Measurements from ENCODE around the gene PDZRN3. TPM values are rescaled to one million over a fixed set of nuclear protein-coding genes. Genes with fewer than 3 reads are reported as not detected.

PDZRN3 gene
- total RNA-seq, 1 experiment from 2014 or later: not detected

DNA sequence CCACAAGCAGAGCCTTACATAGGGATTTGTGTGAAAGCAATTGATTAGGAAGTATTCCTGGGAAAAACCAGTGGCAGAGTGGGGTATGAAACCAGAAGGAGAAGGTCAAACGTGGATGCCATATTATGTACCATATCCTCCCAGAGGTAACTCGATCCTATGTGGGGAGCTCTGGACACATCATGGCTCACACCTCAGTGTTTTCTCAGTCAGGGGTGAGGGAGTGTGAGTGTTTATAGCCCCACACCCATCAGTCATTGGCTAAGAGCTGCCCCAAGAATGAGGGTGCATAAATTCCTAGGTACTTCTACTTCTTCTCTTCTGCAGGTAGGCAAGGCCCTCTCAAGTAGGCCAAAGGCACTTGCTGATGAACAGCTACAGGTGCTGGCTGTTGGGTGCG, 28.2 kb upstream of the PDZRN3 start:
- no peak for TF ChIP-seq EZH2 (IDR thresholded peaks at IDR 0.05; ENCODE audit: low read depth)
- TF ChIP-seq, protein P1, sequence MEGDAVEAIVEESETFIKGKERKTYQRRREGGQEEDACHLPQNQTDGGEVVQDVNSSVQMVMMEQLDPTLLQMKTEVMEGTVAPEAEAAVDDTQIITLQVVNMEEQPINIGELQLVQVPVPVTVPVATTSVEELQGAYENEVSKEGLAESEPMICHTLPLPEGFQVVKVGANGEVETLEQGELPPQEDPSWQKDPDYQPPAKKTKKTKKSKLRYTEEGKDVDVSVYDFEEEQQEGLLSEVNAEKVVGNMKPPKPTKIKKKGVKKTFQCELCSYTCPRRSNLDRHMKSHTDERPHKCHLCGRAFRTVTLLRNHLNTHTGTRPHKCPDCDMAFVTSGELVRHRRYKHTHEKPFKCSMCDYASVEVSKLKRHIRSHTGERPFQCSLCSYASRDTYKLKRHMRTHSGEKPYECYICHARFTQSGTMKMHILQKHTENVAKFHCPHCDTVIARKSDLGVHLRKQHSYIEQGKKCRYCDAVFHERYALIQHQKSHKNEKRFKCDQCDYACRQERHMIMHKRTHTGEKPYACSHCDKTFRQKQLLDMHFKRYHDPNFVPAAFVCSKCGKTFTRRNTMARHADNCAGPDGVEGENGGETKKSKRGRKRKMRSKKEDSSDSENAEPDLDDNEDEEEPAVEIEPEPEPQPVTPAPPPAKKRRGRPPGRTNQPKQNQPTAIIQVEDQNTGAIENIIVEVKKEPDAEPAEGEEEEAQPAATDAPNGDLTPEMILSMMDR (conservative IDR thresholded peaks at IDR 0.05): no peak
- Histone ChIP-seq H3K9me2 (ENCODE audit: insufficient read depth) (no peaks in the 10 kb centered on the region), H3K27ac (no peak overlapping the region), H3K4me2 (no peak overlapping the region), H3K79me2 (ENCODE audit: low read depth) (no peaks in the 10 kb centered on the region), H3K4me3 (no peak overlapping the region), H4K20me1 (ENCODE audit: insufficient read depth) (no peaks in the 10 kb centered on the region), H3F3A (ENCODE audit: insufficient read depth, low read depth) (no peaks in the 10 kb centered on the region), H3K4me1 (replicated peaks; ENCODE audit: insufficient read depth) (no peaks in the 10 kb centered on the region), H3K9me3 (ENCODE audit: insufficient read depth, low read depth) (no peaks in the 10 kb centered on the region), H3K27me3 (ENCODE audit: insufficient read depth, low read depth) (no peaks in the 10 kb centered on the region), H3K36me3 (ENCODE audit: low read depth) (no peaks in the 10 kb centered on the region), H2AFZ (no peak overlapping the region)
- no TSS peak for BruUV-seq (replicated peaks)
- POLR2A ChIA-PET (ENCODE audit: unreplicated experiment): no interaction called here
- DNase-seq: no peak
- CTCF ChIA-PET: no interaction called here
- intact Hi-C loops (cut with micrococcal nuclease; ENCODE audit: unreplicated experiment): no loop called here

DNA sequence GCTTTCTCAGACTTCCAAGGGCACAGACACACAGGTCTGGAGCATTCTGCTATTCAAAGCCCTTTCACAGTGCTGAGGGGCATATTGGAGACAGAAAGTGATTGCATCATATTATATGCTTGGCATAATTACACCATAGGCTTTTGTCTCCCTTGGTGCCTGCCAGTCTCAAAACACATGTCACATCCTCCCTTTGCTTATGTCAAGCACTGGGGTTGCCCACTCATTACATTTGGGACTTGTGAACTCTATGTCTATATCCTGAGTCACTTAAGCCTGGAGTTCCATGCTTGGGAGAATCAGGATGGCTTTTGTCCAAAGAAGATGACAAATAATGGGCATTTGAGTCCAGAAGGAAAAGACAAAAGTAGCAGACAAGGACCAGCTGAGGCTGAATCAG, 12.3 kb upstream of the PDZRN3 start:
- BruUV-seq (replicated peaks): no TSS peak
- H3K79me2 ChIP-seq (ENCODE audit: low read depth): no peaks in the 10 kb centered on the region
- H3K4me2 ChIP-seq: no peak overlapping the region
- no peak overlapping the region for H3K4me3 ChIP-seq
- no peaks in the 10 kb centered on the region for H3K9me2 ChIP-seq (ENCODE audit: insufficient read depth)
- no peak for DNase-seq
- H3K27ac ChIP-seq: no peak overlapping the region
- H3K27me3 ChIP-seq (ENCODE audit: insufficient read depth, low read depth): no peaks in the 10 kb centered on the region
- no peak overlapping the region for H2AFZ ChIP-seq
- no peaks in the 10 kb centered on the region for H3K9me3 ChIP-seq (ENCODE audit: insufficient read depth, low read depth)
- H4K20me1 ChIP-seq (ENCODE audit: insufficient read depth): no peaks in the 10 kb centered on the region
- no peaks in the 10 kb centered on the region for H3F3A ChIP-seq (ENCODE audit: insufficient read depth, low read depth)
- no peaks in the 10 kb centered on the region for H3K4me1 ChIP-seq (replicated peaks; ENCODE audit: insufficient read depth)
- TF ChIP-seq, protein P1 (conservative IDR thresholded peaks at IDR 0.05): no peak
- TF ChIP-seq EZH2 (IDR thresholded peaks at IDR 0.05; ENCODE audit: low read depth): no peak
- ChIA-PET CTCF (no interaction called here), POLR2A (ENCODE audit: unreplicated experiment) (no interaction called here)
- intact Hi-C loops (cut with micrococcal nuclease; ENCODE audit: unreplicated experiment): no loop called here
- no peaks in the 10 kb centered on the region for H3K36me3 ChIP-seq (ENCODE audit: low read depth)

DNA sequence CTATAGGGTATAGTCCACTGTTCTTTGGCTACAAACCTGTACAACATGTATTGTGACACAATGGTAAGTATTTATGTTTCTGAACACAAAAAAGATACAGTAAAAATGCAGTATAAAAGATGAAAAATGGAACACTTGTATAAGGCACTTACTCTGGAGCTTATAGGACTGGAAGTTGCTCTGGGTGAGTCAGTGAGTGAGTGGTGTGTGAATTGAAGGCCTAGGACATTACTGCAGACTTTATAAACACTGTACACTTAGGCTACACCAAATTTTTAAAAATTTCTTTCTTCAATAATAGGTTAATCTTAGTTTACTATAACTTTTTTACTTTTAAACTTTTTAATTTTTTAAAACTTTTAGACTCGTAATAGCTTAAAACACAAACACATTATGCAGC, 10.5 kb upstream of the PDZRN3 start:
- no TSS peak for BruUV-seq (replicated peaks)
- H3K9me3 ChIP-seq (ENCODE audit: insufficient read depth, low read depth): no peaks in the 10 kb centered on the region
- intact Hi-C loops (cut with micrococcal nuclease; ENCODE audit: unreplicated experiment): no loop called here
- H3K9me2 ChIP-seq (ENCODE audit: insufficient read depth): no peaks in the 10 kb centered on the region
- H3F3A ChIP-seq (ENCODE audit: insufficient read depth, low read depth): no peaks in the 10 kb centered on the region
- DNase-seq: no peak
- H3K79me2 ChIP-seq (ENCODE audit: low read depth): no peaks in the 10 kb centered on the region
- H2AFZ ChIP-seq: no peak overlapping the region
- no peak overlapping the region for H3K4me2 ChIP-seq
- H3K27ac ChIP-seq: no peak overlapping the region
- H3K36me3 ChIP-seq (ENCODE audit: low read depth): no peaks in the 10 kb centered on the region
- H4K20me1 ChIP-seq (ENCODE audit: insufficient read depth): no peaks in the 10 kb centered on the region
- no peak overlapping the region for H3K4me3 ChIP-seq
- no peaks in the 10 kb centered on the region for H3K4me1 ChIP-seq (replicated peaks; ENCODE audit: insufficient read depth)
- TF ChIP-seq, protein P1 (conservative IDR thresholded peaks at IDR 0.05): no peak
- no peak for TF ChIP-seq EZH2 (IDR thresholded peaks at IDR 0.05; ENCODE audit: low read depth)
- no peaks in the 10 kb centered on the region for H3K27me3 ChIP-seq (ENCODE audit: insufficient read depth, low read depth)
- CTCF ChIA-PET: no interaction called here
- POLR2A ChIA-PET (ENCODE audit: unreplicated experiment): no interaction called here

Data from PC-9 (cell line).